ENCODE data around the gene ZNF488.
"Not testable (repeated sequence)": the region's sequence is repeated elsewhere in the genome, so short reads cannot be mapped to it uniquely, and the experiment has no call there.

Gene ZNF488

DNA sequence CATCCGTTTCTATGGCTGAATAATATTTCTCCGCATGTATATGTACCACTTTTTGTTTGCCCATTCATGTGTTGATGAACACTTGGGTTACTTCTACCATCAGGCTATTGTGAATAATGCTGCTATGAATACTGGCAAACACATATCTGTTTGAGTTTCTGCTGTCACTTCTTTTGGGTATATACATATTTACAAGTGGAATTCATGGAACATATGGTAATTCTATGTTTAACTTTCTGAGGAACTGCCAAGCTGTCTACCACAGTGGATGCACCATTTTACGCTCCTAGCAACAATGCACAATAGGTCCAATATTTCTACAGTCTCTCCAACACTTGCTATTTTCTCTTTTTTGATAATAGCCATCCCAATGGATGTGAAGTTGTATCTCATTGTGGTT is 5.5 kb upstream of the ZNF488 start:
- TF ChIP-seq GABPA (IDR thresholded peaks at IDR 0.05; ENCODE audit: low read depth) (no peak), POLR2AphosphoS5 (IDR thresholded peaks at IDR 0.05; ENCODE audit: low read depth) (no peak), SPI1 (IDR thresholded peaks at IDR 0.05; ENCODE audit: borderline replicate concordance, low read depth) (no peak)
- TF ChIP-seq, protein P1, sequence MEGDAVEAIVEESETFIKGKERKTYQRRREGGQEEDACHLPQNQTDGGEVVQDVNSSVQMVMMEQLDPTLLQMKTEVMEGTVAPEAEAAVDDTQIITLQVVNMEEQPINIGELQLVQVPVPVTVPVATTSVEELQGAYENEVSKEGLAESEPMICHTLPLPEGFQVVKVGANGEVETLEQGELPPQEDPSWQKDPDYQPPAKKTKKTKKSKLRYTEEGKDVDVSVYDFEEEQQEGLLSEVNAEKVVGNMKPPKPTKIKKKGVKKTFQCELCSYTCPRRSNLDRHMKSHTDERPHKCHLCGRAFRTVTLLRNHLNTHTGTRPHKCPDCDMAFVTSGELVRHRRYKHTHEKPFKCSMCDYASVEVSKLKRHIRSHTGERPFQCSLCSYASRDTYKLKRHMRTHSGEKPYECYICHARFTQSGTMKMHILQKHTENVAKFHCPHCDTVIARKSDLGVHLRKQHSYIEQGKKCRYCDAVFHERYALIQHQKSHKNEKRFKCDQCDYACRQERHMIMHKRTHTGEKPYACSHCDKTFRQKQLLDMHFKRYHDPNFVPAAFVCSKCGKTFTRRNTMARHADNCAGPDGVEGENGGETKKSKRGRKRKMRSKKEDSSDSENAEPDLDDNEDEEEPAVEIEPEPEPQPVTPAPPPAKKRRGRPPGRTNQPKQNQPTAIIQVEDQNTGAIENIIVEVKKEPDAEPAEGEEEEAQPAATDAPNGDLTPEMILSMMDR (IDR thresholded peaks at IDR 0.05; ENCODE audit: insufficient read depth, low read length), result no peak
- TF ChIP-seq, protein P2, sequence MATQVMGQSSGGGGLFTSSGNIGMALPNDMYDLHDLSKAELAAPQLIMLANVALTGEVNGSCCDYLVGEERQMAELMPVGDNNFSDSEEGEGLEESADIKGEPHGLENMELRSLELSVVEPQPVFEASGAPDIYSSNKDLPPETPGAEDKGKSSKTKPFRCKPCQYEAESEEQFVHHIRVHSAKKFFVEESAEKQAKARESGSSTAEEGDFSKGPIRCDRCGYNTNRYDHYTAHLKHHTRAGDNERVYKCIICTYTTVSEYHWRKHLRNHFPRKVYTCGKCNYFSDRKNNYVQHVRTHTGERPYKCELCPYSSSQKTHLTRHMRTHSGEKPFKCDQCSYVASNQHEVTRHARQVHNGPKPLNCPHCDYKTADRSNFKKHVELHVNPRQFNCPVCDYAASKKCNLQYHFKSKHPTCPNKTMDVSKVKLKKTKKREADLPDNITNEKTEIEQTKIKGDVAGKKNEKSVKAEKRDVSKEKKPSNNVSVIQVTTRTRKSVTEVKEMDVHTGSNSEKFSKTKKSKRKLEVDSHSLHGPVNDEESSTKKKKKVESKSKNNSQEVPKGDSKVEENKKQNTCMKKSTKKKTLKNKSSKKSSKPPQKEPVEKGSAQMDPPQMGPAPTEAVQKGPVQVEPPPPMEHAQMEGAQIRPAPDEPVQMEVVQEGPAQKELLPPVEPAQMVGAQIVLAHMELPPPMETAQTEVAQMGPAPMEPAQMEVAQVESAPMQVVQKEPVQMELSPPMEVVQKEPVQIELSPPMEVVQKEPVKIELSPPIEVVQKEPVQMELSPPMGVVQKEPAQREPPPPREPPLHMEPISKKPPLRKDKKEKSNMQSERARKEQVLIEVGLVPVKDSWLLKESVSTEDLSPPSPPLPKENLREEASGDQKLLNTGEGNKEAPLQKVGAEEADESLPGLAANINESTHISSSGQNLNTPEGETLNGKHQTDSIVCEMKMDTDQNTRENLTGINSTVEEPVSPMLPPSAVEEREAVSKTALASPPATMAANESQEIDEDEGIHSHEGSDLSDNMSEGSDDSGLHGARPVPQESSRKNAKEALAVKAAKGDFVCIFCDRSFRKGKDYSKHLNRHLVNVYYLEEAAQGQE (IDR thresholded peaks at IDR 0.05; ENCODE audit: insufficient replicate concordance, low read depth), result no peak
- Histone ChIP-seq H3K27ac (replicated peaks) (no peak overlapping the region), H3K27me3 (ENCODE audit: insufficient read depth, poor library complexity, severe bottlenecking) (no peaks in the 10 kb centered on the region), H3K4me3 (replicated peaks; ENCODE audit: insufficient read depth, low read length) (no peak overlapping the region)
- DNase-seq (ENCODE audit: low read depth in 1 of 2, low spot score in 1 of 2), result no peak

DNA sequence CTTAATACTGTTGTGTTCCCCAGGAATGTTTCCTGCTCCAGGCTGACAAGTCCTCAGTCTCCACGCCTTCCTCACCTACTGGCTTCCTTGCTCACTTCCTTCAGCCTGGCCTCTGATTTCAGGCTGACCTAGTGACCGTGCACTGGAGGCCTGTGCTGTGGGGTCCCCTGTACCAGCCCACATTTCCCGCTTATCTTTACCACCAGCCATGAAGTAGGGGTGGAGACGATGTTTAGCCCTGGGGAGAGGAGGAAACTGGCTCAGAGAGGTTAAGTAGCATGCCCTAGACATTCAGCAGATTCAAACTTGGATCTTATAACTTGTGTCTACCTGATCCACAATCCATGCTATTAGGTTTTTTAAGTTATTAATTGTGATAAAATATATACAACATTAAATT is 4.8 kb upstream of the ZNF488 start:
- Histone ChIP-seq H3K27ac (replicated peaks) (no peak overlapping the region), H3K27me3 (ENCODE audit: insufficient read depth, poor library complexity, severe bottlenecking) (no peaks in the 10 kb centered on the region), H3K4me3 (replicated peaks; ENCODE audit: insufficient read depth, low read length) (no peak overlapping the region)
- TF ChIP-seq SPI1 (IDR thresholded peaks at IDR 0.05; ENCODE audit: borderline replicate concordance, low read depth) (no peak), POLR2AphosphoS5 (IDR thresholded peaks at IDR 0.05; ENCODE audit: low read depth) (no peak), GABPA (IDR thresholded peaks at IDR 0.05; ENCODE audit: low read depth) (no peak)
- TF ChIP-seq, protein P1 (IDR thresholded peaks at IDR 0.05; ENCODE audit: insufficient read depth, low read length), result no peak
- no peak for DNase-seq (ENCODE audit: low read depth in 1 of 2, low spot score in 1 of 2)

DNA sequence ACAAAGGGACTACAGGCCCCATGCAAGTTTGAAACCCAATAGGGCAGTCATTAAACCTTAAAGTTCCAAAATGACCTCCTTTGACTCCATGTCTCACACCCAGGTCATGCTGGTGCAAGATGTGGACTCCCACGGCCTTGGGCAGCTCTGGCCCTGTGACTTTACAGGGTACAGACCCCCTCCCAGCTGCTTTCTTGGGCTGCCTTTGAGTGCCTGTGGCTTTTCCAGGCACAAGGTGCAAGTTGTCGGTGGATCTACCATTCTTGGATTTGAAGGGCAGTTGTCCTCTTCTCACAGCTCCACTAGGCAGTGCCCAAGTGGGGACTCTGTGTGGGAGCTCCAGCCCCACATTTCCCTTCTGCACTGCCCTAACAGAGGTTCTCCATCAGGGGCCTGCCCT is 2.0 kb upstream of the ZNF488 start:
- not testable (repeated sequence) for H3K27me3 ChIP-seq (ENCODE audit: insufficient read depth, poor library complexity, severe bottlenecking); H3K27ac ChIP-seq (replicated peaks); DNase-seq (ENCODE audit: low read depth in 1 of 2, low spot score in 1 of 2); H3K4me3 ChIP-seq (replicated peaks; ENCODE audit: insufficient read depth, low read length)

DNA sequence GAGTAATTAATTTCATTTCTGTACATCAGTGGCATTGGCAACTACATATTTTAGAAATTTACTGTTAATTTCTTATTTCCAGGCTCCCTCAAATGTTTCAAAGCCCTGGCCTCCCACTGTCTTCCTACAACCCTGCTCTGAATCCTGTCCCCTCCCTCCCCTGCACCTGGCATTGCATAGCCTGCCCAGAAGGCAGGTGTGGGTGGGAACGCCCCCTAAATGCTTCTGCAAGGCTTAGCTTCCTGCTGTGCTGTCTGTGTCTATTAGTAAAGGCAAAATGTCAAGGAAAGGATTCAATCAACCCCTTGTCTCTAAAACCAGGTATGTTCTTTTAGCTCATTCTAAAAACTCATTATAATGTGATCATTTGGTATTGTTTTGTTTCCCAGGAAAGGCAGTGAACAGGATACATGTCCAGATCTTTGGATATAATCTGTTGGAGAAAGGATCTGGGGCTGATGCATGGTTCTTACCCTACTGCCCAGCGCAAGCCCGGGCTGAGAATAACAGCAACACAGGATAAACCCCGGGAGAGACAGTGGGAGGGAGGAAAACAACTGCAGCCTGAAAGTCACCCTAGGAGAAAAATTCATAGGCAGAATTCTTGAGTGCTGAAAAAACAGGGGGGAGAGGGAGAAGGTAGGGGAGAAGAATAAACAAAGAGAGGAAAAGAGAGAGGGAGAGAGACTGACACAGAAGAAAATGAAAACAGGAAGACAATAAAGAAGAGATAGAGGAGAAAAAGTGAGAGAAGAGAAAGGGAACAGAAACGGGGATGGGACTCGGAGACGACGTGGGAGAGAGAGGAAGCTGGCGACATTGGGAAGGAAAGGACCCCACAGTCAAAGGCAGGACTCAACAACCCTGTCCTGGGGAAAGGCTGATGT is 589 bp downstream of the ZNF488 start:
- DNase-seq (ENCODE audit: low read depth in 1 of 2, low spot score in 1 of 2), result no peak
- Histone ChIP-seq H3K27me3 (ENCODE audit: insufficient read depth, poor library complexity, severe bottlenecking) (peaks cover 7% of the 10 kb centered on the region), H3K27ac (replicated peaks) (no peak overlapping the region), H3K4me3 (replicated peaks; ENCODE audit: insufficient read depth, low read length) (peak overlapping the region; percentile 75)
- TF ChIP-seq, protein P1 (IDR thresholded peaks at IDR 0.05; ENCODE audit: insufficient read depth, low read length), result no peak
- TF ChIP-seq GABPA (IDR thresholded peaks at IDR 0.05; ENCODE audit: low read depth), result no peak
- TF ChIP-seq SPI1 (IDR thresholded peaks at IDR 0.05; ENCODE audit: borderline replicate concordance, low read depth), result 0 out of 2 replicates have a peak, but pooled peaks have one; percentile 7
- TF ChIP-seq POLR2AphosphoS5 (IDR thresholded peaks at IDR 0.05; ENCODE audit: low read depth), result no peak
